ENCODE data around the gene METTL21A.
"Not testable (repeated sequence)": the region's sequence is repeated elsewhere in the genome, so short reads cannot be mapped to it uniquely, and the experiment has no call there.

The METTL21A gene

DNA sequence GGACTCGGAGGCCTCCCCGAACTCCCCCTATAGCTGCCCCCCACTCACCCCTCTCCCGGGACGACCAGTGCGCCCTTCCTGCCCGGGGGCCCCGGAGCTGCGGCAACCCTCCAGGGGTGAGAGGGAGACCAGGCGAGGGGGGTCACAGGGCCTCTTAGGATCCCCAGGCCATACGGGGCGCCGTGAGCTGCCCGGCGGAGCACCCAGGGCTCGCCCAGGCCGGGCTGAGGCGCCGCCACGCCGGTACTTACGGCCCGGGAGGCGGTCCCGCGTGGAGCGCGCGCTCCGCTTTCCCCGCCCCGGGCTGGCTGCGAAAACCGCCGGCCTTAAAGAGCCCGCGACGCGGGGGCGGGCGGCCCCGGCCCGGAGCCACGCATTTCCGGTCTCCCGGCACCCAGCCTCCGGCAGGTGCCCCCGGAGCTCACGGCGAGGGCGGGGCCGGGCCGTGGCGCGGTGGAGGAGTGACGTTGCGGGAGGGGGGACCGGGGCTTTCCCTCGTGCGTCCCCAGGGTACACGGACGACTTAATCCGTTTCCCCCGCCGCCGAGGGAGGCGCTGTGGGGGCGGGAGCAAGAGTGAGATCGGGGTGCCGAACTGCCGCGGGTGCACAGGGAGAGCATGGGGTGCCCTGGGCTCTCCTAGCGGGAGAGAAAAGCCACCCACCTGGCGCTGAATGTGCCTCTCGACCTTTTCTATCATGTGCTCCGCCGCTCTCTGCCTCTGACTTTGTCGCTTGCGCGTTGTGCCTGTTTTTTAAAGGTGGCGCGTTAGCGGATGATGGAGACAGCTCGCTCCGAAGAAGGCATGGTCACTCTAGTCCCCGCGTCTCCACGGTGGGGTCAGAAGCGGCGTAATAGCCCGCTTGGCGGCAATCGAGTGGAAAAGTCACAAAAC, at the start of gene METTL21A:
Gene METTL21A (minus strand): TSS at position 381 of the 894 bp plus-strand sequence. CDS start 1,019 bp downstream, outside the sequence.
- peak; percentile 89 for DNase-seq (ENCODE audit: low spot score)

DNA sequence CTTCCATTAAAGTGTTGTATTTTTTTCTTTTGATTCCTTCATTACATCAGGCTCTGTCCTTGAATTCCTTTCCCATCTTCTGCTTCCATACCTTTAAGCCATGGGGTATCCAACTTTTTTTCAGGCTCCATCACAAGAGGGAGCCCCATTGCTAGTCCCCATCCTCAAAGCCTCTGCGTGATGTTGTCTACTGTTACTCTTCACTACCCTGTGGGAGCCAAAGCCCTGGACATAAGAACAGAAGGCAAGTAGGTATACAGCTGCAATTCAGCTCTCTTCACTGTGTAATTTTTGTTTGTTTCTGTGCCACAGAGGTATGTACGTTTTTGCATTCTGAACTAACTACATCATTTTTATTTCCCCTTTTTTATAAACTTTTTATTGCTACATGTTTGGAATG, 49.6 kb upstream of the METTL21A start:
- no peak for DNase-seq (ENCODE audit: low spot score)

DNA sequence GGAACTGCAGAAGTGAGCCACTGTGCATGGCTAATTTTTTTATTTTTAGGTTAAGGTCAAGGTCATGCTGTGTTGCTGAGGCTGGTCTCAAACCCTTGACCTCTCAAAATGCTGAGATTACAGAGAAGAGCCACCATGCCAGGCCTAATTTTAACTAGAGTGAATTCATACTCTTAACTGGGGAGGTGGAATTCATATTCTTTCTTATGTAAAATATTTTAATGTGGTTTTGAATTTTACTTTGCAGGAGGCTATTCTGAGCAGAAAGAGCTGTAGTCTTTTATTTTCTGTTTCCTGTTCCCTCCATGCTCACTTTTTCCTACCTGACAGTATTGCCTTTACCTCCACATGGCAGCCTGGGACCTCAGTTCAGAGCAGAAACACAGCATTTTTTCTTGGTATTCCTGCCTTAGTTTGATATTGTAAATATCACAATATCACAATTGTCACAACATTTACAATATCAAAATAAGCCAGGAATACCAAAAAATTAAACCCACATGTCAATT, 49.1 kb upstream of the METTL21A start:
- DNase-seq (ENCODE audit: low spot score), result no peak

DNA sequence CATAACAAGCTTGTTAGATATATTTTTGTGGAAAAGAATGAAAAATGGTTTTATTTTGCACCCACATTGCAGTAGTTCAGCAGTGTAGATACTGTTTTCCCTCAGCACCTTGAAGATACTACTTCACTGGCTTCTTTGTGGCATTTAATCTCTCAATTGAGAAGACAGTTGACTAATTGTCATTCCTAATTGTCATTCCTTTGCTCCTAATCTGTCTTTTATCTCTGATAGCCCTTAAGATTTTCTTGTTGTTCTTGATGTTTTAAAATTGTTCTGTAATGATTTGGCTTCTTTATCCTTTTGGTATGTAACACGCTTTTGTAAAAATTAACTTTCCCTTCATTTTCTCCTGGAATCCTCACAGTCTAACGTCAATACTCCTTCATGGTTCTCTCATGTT, 48.2 kb upstream of the METTL21A start:
- no peak for DNase-seq (ENCODE audit: low spot score)

DNA sequence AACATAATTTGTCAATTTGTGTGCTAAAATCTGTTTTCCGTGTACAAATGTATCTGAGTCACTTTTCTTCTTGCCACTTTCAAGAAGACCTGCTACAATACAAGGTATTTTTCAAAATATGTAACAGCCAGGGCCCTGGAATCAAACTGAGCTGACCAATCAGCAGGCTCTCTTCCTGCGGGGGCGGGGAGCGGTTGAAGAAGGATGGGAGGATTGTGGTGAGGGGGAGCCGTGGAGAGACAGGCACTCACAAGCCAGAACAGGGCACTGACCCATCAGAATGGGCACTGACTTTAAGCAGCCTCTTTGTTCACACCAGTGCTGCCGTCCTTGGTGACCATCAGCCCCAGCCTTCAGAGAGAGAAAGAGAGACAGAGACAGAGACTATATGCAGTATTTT, 45.7 kb upstream of the METTL21A start:
- no peak for DNase-seq (ENCODE audit: low spot score)

DNA sequence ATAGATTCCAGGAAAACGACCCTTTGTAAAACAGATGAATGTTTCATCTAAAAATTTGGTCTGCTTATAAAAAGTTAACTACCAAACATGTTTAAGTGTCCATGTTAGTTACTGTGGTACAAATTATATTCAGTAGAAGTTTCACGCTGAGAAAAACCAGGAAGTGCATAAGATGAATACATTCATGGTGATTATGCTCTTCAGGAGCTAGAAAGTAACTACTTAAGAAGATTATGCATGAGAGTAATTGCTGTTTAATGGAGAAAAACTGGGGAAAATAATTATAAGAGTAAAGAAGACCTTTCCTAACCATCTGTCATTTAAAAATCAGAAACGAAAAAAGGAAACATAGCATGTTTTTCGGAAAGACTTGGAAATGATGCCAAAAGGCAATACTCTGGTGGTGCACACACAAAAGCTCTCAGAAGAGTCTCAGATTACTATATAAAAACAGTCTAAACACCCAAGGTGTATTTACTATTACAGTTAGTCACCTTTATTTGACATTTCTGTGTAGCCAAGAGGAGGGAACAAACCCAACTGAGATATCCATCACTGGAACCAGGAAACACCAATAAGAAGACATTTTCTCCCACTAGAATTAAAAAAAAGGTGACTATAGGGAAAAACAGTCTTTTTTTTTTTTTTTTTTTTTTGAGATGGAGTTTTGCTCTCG, 38.8 kb upstream of the METTL21A start:
- DNase-seq (ENCODE audit: low spot score), result no peak

DNA sequence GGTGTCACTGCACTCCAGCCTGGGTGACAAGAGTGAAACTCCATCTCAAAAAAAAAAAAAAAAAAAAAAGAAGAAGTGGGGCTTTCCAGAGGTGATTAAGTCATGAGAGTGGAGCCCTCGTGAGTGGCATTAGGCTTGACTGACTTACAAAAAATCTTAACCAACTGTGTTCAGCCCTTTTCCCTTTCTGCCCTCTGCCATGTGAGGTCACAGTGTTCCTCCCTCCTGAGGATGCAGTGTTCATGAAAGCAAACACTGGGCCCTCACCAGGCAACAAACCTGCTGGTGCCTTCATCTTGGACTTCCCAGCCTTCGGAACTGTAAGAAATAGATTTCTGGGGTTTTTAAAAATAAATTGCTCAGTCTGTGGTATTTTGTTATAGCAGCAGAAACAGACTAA, 37.0 kb upstream of the METTL21A start:
- no peak for DNase-seq (ENCODE audit: low spot score)

DNA sequence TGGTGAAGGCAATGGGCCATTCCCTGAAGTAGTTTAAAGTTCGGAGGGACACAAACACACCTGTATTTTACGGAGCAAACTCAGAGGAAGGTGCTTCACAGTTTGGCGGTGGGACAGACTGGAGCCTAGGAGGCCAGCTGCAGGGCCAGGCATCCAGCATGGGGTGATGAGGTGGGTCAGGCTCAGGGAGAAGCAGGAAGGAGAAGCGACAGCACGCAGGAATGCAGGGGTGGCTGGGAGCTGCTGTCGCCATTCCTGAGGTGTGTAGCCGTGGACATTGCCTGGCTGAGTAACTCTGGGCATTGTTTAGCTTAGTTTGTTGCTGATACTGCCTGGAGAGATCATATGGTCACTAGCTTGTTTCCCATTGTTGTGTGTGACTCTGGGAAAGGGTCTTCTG, 35.8 kb upstream of the METTL21A start:
- no peak for DNase-seq (ENCODE audit: low spot score)

DNA sequence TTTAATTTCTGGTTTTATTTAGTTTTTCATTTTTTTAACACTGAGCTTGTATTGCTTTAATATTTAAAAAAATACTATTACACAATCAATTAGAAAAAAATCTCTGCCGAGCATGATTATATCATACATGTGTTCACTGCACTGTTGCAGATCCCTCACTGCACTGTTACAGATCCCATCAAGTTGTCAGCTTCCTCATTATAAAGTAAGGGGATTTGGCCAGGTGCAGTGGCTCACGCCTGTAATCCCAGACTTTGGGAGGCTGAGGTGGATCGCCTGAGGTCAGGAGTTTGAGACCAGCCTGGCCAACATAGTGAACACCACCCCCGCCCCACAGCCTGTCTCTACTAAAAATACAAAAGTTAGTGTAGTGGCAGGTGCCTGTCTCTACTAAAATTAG, 33.0 kb upstream of the METTL21A start:
- DNase-seq (ENCODE audit: low spot score), result no peak

DNA sequence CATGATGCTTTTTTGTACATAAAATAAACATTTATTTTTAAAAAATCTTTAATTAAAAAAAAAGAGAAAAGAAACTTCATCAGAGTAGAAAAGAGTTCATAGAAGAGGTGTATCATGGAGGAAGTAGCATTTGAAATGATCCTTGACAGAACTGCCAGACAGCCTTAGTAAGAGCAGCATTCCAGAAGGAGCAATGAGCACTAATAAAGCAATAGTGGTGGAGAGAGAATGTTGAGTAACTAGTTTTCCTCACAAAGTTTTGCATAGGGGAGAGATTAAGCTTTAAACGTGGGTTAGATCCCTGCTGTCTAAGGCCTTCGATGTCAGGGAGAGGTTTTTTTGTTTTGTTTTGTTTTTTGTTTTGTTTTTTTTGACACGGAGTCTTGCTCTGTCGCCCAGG, 29.8 kb upstream of the METTL21A start:
- peak; percentile 11 for DNase-seq (ENCODE audit: low spot score)

DNA sequence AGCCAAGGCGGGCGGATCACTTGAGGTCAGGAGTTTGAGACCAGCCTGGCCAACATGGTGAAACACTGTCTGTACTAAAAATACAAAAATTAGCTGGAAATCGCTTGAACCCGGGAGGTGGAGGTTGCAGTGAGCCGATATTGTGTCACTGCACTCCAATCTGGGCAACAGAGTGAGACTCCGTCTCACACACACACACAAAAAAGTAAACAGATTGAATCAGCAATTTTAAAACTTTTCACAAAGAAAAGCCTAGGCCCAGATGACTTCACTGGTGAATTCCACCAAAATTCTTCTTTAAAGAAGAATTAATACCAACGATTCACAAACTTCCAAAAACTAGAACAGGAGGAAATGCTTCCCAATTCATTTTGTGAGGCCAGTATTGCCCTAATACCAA, 21.4 kb upstream of the METTL21A start:
- not testable (repeated sequence) for DNase-seq (ENCODE audit: low spot score)

DNA sequence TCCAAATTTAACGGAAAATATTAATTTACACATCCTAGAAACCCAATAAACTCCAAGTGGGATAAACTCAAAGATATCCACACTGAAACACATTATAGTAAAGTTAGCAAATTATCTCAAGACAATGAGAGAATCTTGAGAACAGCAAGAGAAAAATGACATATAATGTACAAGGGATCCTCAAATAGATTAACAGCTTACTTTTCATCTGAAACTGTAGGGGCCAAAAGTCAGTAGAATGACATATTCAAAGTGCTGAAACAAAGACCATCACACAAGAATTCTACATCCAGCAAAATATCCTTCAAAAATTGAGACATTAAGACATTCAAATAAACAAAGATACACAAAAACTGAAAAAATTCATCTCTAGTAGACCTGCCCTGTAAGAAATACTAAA, 18.7 kb upstream of the METTL21A start:
- DNase-seq (ENCODE audit: low spot score), result no peak

DNA sequence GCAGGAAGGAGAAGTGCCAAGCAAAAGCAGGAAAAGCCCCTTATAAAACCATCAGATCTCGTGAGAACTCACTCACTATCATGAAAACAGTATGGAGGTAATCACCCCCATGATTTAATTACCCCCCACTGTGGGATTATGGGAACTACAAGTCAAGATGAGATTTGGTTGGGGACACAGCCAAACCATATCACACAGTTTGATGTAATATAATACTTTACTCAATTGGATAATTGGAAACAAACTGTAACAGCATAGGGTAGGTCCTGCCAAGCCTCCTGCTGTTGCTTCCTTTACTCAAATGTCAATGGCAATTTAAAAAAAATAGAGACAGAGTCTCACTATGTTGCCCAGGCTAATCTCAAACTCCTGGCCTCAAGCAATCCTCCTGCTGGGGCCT, 15.5 kb upstream of the METTL21A start:
- DNase-seq (ENCODE audit: low spot score), result no peak

DNA sequence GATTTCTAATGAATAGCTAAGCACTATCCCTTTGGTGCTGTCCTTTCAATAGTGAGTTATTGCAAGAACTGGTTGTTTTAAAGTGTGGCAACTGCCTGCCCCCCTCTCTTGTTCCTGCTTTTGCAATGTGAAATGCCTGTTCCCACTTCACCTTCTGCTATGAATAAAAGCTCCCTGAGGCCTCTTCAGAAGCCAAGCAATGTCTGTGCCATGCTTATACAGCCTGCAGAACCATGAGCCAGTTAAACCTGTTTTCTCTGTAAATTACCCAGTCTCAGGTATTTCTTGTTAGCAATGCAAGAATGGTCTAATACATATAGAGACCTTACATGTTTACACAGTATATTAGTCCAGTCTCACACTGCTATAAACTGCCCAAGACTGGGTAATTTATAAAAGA, 15.0 kb upstream of the METTL21A start:
- DNase-seq (ENCODE audit: low spot score), result no peak

DNA sequence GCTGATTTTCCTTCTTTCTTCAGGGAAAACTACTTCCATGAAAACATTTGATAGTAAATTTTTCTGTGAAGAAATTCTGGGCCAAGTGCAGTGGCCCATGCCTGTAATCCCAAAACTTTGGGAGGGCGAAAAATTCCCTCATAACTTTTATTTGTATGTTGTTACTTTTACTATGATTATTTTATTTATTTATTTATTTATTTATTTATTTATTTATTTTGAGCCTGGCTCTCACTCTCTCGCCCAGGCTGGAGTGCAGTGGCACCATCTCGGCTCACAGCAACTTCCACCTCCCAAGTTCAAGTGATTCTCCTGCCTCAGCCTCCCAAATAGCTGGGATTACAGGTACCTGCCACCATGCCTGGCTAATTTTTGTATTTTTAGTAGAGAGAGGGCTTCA, 14.1 kb upstream of the METTL21A start:
- not testable (repeated sequence) for DNase-seq (ENCODE audit: low spot score)

DNA sequence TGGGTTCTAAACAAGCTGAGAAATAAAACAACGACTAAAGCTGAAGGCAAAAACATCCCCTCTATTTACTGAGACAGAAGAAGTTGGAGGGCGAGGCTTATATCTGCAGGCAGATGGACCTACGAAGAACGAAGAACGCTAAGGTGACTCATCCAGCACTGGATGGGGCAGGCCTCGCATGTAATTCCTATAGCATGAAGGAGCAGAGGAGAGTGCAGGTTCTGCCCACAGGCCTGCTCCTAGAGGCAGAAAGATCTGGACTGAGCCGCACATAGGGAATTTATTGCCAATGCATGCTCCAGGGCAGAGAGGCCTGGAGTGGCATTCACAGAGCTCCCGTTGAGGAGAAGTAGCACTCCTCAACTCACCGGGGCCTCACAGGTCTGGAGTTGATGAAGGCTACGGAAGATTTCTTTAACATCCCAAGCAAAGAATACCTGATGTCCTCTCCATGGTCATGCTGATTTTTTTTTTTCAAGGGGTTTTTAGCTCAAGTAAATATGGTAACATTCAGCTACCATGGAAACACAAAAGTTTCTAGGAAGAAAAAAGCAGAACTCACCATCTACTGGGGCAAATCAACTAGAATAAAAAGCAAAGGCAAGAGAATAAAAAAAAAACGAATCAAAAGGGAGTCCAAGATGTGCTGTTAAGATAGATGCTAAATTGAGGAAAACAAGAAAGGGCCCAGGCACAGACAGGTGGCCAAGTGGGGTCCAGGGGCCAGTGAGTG, 10.4 kb upstream of the METTL21A start:
- DNase-seq (ENCODE audit: low spot score), result no peak

DNA sequence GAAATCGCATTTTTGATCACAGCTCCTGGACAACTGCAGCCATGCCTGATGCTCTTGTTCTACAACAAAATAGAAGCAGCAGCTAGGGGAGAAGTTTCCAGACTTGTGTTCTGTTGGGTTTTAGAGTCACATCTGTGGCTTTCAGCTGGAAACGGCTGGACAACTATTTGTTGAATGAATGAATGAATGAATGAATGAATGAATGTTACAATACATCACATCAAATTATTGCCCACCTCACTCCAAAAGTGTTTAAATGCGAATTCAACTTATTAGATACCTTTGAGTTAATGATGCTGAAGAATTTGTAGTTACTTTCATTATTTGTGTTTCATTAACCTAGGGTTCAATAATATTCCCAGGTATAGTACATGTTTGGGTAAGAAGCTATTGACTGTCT, 8.5 kb upstream of the METTL21A start:
- no peak for DNase-seq (ENCODE audit: low spot score)

DNA sequence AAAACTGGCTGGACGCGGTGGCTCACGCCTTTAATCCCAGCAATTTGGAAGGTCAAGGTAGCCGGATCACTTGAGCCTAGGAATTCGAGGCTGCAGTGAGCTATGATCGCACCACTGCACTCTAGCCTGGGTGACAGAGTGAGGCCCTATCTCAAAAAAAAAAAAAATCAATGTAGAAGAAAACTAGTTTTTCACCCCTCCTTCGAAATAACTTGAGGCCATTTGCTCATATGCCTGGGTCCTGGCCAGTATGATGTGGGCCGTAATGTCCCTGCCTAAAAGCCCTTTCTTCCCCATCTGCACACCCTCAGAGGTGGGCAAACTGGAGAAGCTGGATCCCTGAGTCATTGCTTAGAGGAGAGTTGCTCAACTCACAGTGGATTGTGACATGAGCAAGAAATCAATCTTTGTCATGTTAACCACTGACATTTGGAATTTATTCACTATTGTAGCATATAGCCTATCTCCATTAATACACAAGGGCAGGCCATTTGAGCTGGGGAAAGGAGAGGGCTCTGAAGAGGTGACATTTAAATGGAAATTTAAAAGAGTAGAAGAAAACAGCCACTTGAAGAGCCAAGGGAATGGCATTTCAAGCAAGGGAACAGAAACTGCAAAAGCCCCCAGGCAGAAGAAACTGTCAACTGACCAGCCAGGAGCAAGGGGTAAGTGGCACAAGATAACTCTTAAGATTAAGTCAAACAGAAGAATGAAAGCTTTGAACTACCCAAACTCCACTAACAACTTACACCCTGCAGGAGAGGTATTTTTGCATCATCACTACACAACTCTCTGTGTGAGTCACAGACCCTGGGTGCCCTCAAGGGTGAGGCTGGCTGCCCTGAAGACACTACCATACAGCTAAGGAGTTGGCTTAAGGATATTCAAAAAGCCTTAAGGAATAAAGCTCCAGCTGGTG, 7.6 kb upstream of the METTL21A start:
- peak; percentile 39 for DNase-seq (ENCODE audit: low spot score)

DNA sequence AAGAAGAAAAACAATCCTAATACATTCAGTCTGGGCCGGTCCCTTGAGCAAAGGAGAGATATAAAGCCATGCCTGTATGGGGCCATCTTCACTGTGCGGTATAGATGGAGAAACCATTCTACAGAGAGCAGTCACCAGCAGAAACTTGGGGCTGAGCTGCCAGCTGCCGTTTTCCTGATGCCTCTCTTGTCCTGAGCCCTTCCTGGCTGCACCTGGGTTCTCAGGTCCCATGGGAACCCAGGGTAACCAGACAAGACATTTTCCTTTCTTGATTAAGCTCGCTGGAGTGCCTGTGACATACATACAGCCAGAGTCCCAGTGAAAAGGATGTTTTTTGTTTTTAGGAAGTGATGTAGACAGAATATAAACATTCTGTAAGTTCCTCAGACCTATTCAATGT, 5.3 kb upstream of the METTL21A start:
- no peak for DNase-seq (ENCODE audit: low spot score)

DNA sequence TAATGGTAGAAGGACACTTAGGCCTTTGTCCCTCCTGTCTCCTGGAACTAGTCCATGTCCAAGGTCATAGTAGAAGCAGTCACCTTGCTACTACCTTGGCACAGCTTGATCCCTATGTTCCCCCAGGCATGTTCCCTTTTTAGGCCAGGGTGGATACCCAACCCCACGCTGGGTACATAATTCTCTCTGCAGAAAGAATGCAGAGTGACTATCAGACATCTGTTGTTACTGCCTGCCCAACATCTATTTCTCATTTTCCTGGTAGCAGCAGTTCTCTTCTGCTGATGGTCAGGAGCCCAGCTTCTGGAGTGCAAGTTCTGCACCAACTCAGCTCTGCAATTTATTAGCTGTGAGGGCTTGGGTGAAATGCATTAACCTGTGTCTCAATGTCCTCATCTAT, 4.4 kb upstream of the METTL21A start:
- DNase-seq (ENCODE audit: low spot score), result no peak

DNA sequence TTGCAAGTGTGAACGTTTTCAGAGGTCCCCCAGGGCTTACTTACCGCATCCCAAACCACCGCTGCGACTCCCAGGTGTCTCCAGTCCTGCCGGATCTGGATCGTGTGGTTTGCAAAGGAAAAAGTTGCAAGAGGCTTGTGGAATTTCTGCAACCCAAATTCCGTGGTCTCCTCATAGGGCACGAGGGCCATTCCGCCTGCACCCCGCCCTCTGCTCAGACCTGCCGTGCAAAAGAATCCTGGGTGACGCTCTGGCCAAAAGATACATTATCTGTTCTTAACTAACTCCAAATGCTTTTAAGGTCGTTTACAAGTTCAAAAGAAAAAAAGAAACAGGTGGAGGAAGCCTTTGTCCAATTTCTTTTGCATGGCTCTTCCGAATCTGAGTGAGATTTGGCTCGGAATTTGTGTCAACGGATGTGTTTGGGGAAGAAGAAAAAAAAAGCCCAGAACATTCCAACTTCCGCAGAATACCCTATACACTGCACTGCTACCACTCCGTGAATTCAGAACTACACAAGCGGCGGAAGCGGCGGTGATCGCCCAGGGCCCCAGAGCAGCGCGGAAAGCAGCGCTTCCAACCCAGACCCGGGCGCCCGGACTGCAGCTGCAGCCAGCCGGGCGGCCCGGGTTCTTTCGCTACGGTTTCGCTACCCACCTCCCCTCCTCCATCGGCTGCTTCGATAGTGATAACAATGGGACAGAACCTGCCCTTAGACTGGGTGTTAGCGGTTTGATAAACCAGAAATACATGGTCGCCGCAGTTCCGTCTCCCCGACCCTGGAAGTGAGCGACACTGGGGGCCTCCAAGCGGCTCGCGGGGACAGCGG, 795 bp downstream of the METTL21A start:
- peak; percentile 57 for DNase-seq (ENCODE audit: low spot score)
